GM19023 (cell line): ENCODE measurements around the gene HORMAD2.

Experiments used
- ATAC-seq: cut with Tn5 transposase; IDR thresholded peaks from one replicate; pipeline ENCODE4 v1.9.1; 2021; ENCODE audit warnings: mild to moderate bottlenecking, moderate library complexity; ENCODE audit not compliant: unreplicated experiment

HORMAD2 gene

GRCh38 chr22:30079952-30080533, at the start of gene HORMAD2:
HORMAD2 (plus strand) TSS chr22:30080464; CDS start chr22:30093953, 13,489 bp downstream.
- ATAC-seq = no peak

- ATAC-seq = no peak
These were observed 48.9 kb upstream of the HORMAD2 start for GRCh38 chr22:30031328-30031727.

GRCh38 chr22:30031764-30032455, 48.4 kb upstream of the HORMAD2 start:
- ATAC-seq = no peak

DNA sequence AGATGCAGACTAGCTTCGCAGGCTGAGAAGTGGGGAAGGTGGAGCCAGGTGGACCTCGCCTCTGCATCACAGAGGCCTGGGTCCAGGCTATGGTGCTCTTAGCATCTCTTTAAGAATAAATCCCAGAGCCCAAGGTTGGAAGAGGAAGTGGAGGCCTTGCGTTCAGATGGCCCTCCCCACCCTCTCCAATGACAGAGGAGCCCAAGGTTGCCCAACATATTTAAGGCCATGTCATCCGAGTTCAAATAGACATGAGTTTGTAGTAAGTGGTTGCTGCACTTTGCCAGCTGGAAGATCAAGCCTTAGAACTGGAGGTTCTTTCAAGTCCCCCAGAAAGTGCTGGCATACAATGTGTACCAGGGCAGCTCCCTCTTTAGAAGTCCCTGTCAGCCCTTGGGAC, 47.1 kb upstream of the HORMAD2 start:
- no peak for ATAC-seq

DNA sequence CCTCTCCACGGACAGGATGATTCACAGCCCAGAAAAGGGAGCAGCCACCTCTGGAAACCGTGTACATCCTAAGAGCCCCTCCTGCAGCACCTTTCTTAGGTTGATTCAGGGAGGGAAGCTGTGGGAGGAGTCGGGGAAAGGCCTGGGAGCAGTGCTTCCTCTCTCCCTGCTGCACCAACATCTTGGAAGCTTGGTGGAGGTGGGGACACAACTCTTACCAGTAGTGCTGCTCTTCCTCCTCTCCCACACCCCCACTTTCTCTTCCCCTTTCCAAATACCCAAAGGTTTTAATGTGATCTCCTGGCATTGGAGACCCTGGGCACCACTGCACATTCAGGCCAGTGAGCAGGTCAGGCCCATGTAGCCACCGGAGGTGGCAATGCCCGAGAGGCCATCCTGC, 46.4 kb upstream of the HORMAD2 start:
- ATAC-seq = no peak

- ATAC-seq = no peak
These were observed 43.6 kb upstream of the HORMAD2 start for GRCh38 chr22:30036656-30037055.

DNA sequence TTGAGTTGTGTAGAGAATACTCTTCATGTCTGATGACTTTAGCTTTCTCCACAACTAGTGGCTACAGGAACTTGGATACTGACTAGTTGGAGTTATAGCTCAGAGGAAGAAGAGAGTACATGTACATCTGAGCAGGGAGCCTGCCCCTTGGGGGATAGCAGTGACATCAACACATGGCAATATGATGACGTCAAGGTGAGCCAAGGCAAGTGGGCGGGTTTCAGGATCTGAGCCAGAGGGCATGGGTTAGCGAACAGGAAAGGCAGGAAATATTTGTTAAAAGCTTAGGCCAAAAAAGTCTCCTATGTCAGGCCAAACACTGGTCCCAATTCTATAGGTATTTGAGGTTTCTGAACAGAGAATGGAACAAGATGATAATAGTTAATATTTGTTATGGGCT, 42.0 kb upstream of the HORMAD2 start:
- ATAC-seq = no peak

- ATAC-seq = no peak
These were observed 39.6 kb upstream of the HORMAD2 start for GRCh38 chr22:30040499-30041260.

DNA sequence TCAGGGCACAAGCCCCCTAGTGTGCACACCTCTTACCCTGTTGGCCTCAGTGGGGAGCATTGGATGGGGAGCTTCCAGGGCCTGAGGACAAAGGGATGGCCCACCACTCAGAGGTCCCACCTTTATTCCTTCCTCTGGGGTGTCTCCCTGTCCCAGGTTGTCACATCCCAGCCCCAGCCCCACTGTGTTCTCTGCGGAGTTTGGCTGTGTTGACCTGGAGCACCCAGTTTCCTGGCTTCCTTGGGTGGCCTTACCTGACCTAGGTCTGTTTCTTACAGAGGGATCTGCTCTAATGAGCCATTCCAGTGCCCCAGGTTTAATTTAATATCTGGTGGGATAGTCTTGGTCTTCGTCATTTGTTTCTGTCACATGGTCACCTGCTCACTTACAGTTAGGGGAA, 38.8 kb upstream of the HORMAD2 start:
- ATAC-seq = no peak

DNA sequence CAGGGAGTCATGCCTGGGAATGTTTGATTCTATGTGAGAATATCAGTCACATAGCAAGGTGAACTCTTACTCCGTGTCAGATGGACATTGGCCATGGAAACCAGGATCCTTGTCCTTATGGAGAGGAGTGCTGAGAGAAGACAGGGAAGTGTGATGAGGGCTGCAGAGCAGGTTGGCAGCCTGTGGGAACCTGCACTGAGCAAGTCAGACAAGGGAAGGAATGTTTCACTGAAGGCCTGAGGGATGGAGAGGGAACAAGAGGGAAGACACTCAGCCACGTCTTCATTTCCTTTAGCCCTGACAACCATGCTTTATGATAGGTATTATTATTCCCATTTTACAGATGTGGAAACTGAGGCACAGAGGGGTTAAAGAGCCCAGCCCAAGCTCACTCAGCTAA, 38.4 kb upstream of the HORMAD2 start:
- ATAC-seq = no peak

- no peak for ATAC-seq
These were observed 37.1 kb upstream of the HORMAD2 start for GRCh38 chr22:30043161-30043560.

DNA sequence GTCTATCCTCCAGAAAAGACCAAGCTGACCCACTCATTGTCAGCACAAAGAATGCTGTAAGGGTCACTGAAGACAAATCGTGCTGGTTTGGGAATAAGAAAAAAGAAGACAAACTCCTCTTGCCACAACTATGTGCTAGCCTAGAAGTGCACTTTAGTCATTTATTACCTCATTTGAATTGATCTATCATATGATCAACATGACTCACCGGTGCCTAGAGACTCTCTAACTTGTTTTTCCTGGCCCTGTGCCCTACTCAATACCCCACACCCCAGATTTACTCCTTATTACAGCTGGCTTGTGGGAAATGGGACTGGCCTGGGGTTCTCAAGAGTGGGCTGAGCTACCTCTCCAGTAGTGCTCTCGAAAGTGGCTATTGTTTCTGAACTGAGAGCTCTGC, 35.9 kb upstream of the HORMAD2 start:
- no peak for ATAC-seq

- ATAC-seq = no peak
These were observed 35.3 kb upstream of the HORMAD2 start for GRCh38 chr22:30044881-30045493.

- no peak for ATAC-seq
These were observed 34.8 kb upstream of the HORMAD2 start for GRCh38 chr22:30045494-30045887.

GRCh38 chr22:30045901-30046715, 34.2 kb upstream of the HORMAD2 start:
- ATAC-seq = no peak

- no peak for ATAC-seq
These were observed 33.4 kb upstream of the HORMAD2 start for GRCh38 chr22:30046716-30047363.

- no peak for ATAC-seq
These were observed 32.9 kb upstream of the HORMAD2 start for GRCh38 chr22:30047364-30047738.

DNA sequence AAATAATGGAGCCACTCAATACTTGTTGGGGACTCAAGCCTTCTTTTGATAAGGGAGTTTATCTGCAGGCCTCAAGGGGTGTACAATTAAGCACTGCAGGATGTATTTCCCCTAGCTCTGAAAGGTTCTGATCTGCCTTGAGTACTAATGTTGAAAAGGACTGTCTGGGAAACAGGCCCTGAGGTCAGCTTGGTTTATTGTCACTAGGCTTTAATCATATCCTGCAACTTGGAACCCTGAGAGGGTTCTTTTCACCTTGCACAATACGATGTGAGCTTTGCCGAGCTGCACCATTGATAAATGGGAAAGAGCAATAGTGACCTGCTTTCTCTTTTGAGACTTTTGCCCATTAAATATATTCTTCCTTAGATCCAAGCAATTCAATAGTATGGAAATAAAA, 31.6 kb upstream of the HORMAD2 start:
- ATAC-seq = no peak

GRCh38 chr22:30054067-30054763, 26.0 kb upstream of the HORMAD2 start:
- ATAC-seq = no peak

GRCh38 chr22:30054764-30055069, 25.5 kb upstream of the HORMAD2 start:
- no peak for ATAC-seq
